ENCODE results near the gene CHN2.

DNA sequence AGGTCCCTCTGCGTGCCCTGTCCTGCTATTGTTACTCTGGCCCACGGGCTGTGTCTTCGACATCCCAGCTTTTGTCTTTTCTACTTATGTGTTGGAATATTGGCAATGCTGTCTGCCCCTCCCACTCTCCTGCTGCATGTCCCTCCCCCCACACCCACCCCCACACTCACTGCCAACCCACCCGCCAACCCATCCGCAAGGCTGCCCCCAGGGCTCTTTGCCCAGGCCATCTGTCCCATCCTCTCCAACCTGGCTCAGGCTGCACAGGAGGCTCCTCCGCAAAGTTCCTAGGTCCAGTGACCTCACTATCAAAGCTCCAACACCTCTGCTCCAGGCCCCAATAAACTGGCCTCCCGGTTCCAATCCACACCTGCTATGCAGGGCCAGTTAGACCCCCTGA lies 202.0 kb downstream of the CHN2 start:
- TF ChIP-seq POLR2AphosphoS5 (IDR thresholded peaks at IDR 0.05; ENCODE audit: low read depth, low read length) (no peak), CTCF (IDR thresholded peaks at IDR 0.05 in 2 of 3, conservative IDR thresholded peaks at IDR 0.05 in 1 of 3; ENCODE audit: borderline replicate concordance in 1 of 3, insufficient read depth in 1 of 3, low read depth in 2 of 3, low read length in 2 of 3) (no peak), EZH2 (IDR thresholded peaks at IDR 0.05) (no peak), ELF1 (IDR thresholded peaks at IDR 0.05; ENCODE audit: borderline replicate concordance, low read depth) (no peak), ATF3 (IDR thresholded peaks at IDR 0.05) (no peak), EZH2phosphoT487 (IDR thresholded peaks at IDR 0.05; ENCODE audit: borderline replicate concordance) (no peak), POLR2A (IDR thresholded peaks at IDR 0.05; ENCODE audit: borderline replicate concordance, extremely low read depth, insufficient read depth, insufficient read length) (no peak), SP1 (IDR thresholded peaks at IDR 0.05; ENCODE audit: low read depth) (no peak), YY1 (IDR thresholded peaks at IDR 0.05; ENCODE audit: extremely low read depth, insufficient replicate concordance, low read depth, low read length) (no peak), MAX (IDR thresholded peaks at IDR 0.05) (no peak), SRF (IDR thresholded peaks at IDR 0.05; ENCODE audit: low read depth) (no peak), ZNF274 (IDR thresholded peaks at IDR 0.05; ENCODE audit: low read depth, low read length) (no peak)
- TF ChIP-seq, protein P1, sequence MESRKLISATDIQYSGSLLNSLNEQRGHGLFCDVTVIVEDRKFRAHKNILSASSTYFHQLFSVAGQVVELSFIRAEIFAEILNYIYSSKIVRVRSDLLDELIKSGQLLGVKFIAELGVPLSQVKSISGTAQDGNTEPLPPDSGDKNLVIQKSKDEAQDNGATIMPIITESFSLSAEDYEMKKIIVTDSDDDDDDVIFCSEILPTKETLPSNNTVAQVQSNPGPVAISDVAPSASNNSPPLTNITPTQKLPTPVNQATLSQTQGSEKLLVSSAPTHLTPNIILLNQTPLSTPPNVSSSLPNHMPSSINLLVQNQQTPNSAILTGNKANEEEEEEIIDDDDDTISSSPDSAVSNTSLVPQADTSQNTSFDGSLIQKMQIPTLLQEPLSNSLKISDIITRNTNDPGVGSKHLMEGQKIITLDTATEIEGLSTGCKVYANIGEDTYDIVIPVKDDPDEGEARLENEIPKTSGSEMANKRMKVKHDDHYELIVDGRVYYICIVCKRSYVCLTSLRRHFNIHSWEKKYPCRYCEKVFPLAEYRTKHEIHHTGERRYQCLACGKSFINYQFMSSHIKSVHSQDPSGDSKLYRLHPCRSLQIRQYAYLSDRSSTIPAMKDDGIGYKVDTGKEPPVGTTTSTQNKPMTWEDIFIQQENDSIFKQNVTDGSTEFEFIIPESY (IDR thresholded peaks at IDR 0.05; ENCODE audit: extremely low read depth, insufficient replicate concordance, low read length) = no peak
- TF ChIP-seq, protein P2, sequence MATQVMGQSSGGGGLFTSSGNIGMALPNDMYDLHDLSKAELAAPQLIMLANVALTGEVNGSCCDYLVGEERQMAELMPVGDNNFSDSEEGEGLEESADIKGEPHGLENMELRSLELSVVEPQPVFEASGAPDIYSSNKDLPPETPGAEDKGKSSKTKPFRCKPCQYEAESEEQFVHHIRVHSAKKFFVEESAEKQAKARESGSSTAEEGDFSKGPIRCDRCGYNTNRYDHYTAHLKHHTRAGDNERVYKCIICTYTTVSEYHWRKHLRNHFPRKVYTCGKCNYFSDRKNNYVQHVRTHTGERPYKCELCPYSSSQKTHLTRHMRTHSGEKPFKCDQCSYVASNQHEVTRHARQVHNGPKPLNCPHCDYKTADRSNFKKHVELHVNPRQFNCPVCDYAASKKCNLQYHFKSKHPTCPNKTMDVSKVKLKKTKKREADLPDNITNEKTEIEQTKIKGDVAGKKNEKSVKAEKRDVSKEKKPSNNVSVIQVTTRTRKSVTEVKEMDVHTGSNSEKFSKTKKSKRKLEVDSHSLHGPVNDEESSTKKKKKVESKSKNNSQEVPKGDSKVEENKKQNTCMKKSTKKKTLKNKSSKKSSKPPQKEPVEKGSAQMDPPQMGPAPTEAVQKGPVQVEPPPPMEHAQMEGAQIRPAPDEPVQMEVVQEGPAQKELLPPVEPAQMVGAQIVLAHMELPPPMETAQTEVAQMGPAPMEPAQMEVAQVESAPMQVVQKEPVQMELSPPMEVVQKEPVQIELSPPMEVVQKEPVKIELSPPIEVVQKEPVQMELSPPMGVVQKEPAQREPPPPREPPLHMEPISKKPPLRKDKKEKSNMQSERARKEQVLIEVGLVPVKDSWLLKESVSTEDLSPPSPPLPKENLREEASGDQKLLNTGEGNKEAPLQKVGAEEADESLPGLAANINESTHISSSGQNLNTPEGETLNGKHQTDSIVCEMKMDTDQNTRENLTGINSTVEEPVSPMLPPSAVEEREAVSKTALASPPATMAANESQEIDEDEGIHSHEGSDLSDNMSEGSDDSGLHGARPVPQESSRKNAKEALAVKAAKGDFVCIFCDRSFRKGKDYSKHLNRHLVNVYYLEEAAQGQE (IDR thresholded peaks at IDR 0.05; ENCODE audit: low read depth) = no peak

Measured in HCT116 (cell line).